ENCODE data around the gene C10orf90.

The C10orf90 gene

DNA sequence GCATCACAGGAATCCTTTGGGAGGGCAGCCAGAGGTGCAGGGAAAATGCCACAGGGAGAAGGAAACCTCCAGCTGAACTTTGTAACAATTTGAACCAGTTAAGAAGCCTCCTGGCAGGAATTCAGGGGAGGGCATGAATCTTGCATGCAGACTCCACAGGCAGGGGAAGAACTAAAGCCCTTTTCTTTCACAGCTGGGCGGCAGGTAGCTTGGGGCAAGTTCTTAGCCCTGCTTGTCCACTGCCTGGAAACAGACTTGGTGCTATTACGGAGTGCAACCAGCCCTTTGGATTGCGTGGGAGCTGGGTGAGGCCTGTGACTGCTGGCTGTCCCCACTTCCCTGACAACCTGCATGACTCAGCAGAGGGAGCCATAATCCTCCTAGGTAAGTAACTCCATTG is 230.6 kb downstream of the C10orf90 start:
- TF ChIP-seq ZNF555 (tag by site-specific recombination; conservative IDR thresholded peaks at IDR 0.05) (no peak), ZNF248 (tag by site-specific recombination; IDR thresholded peaks at IDR 0.05) (no peak), ZNF48 (tag by site-specific recombination; IDR thresholded peaks at IDR 0.05) (no peak), ZNF416 (tag by site-specific recombination; IDR thresholded peaks at IDR 0.05) (no peak), ZNF350 (tag by site-specific recombination; IDR thresholded peaks at IDR 0.05) (no peak), ZNF302 (tag by site-specific recombination; IDR thresholded peaks at IDR 0.05; ENCODE audit: low read depth) (no peak)
- Histone ChIP-seq H3K36me3 (ENCODE audit: control insufficient read depth in 2 of 2, insufficient read depth in 1 of 2, low read length in 2 of 2) (no peaks in the 10 kb centered on the region), H3K27ac (ENCODE audit: extremely low read depth, low read depth, low read length) (no peak overlapping the region), H3K4me3 (ENCODE audit: low read depth, low read length) (no peak overlapping the region), H3K9me3 (ENCODE audit: control insufficient read depth, insufficient read depth, low read depth, low read length) (no peaks in the 10 kb centered on the region), H3K4me1 (ENCODE audit: control insufficient read depth, insufficient read depth, low read length) (no peaks in the 10 kb centered on the region)
- CTCF ChIA-PET, result no interaction called here
- POLR2A ChIA-PET, result no interaction called here

GRCh38 chr10:126438407-126438783 is 232.1 kb downstream of the C10orf90 start:
- Histone ChIP-seq H3K36me3 (ENCODE audit: control insufficient read depth in 2 of 2, insufficient read depth in 1 of 2, low read length in 2 of 2) (no peaks in the 10 kb centered on the region), H3K27ac (ENCODE audit: extremely low read depth, low read depth, low read length) (no peak overlapping the region), H3K4me1 (ENCODE audit: control insufficient read depth, insufficient read depth, low read length) (no peaks in the 10 kb centered on the region), H3K9me3 (ENCODE audit: control insufficient read depth, insufficient read depth, low read depth, low read length) (no peaks in the 10 kb centered on the region), H3K4me3 (ENCODE audit: low read depth, low read length) (no peak overlapping the region)
- ChIA-PET POLR2A (no interaction called here), CTCF (interaction anchor here (0.7 to 1.0 kb wide), 2 partner anchors 9 to 475 kb away, joined by 3 read pairs; no protein-coding TSS in a partner anchor)
- no peak for TF ChIP-seq ZBTB11 (tag by site-specific recombination; conservative IDR thresholded peaks at IDR 0.05; ENCODE audit: low read depth)
- TF ChIP-seq ZEB2 (tag by site-specific recombination; IDR thresholded peaks at IDR 0.05), result no peak
- TF ChIP-seq ZNF558 (tag by site-specific recombination; IDR thresholded peaks at IDR 0.05), result no peak
- TF ChIP-seq ZNF501 (tag by site-specific recombination; IDR thresholded peaks at IDR 0.05), result no peak
- no peak for TF ChIP-seq ZNF324 (tag by site-specific recombination; IDR thresholded peaks at IDR 0.05)
- TF ChIP-seq, protein P1, sequence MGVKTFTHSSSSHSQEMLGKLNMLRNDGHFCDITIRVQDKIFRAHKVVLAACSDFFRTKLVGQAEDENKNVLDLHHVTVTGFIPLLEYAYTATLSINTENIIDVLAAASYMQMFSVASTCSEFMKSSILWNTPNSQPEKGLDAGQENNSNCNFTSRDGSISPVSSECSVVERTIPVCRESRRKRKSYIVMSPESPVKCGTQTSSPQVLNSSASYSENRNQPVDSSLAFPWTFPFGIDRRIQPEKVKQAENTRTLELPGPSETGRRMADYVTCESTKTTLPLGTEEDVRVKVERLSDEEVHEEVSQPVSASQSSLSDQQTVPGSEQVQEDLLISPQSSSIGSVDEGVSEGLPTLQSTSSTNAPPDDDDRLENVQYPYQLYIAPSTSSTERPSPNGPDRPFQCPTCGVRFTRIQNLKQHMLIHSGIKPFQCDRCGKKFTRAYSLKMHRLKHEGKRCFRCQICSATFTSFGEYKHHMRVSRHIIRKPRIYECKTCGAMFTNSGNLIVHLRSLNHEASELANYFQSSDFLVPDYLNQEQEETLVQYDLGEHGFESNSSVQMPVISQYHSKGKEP (tag by site-specific recombination; IDR thresholded peaks at IDR 0.05), result no peak
- no peak for TF ChIP-seq GLIS1 (tag by site-specific recombination; IDR thresholded peaks at IDR 0.05)
- TF ChIP-seq, protein P2, sequence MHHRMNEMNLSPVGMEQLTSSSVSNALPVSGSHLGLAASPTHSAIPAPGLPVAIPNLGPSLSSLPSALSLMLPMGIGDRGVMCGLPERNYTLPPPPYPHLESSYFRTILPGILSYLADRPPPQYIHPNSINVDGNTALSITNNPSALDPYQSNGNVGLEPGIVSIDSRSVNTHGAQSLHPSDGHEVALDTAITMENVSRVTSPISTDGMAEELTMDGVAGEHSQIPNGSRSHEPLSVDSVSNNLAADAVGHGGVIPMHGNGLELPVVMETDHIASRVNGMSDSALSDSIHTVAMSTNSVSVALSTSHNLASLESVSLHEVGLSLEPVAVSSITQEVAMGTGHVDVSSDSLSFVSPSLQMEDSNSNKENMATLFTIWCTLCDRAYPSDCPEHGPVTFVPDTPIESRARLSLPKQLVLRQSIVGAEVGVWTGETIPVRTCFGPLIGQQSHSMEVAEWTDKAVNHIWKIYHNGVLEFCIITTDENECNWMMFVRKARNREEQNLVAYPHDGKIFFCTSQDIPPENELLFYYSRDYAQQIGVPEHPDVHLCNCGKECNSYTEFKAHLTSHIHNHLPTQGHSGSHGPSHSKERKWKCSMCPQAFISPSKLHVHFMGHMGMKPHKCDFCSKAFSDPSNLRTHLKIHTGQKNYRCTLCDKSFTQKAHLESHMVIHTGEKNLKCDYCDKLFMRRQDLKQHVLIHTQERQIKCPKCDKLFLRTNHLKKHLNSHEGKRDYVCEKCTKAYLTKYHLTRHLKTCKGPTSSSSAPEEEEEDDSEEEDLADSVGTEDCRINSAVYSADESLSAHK (tag by site-specific recombination; IDR thresholded peaks at IDR 0.05), result no peak

Measured in HEK293 (cell line).